Measurements from ENCODE around the gene MTHFSD.
A peak's percentile ranks its signal among the peaks of the same experiment; 100 is the strongest.

MTHFSD gene

DNA sequence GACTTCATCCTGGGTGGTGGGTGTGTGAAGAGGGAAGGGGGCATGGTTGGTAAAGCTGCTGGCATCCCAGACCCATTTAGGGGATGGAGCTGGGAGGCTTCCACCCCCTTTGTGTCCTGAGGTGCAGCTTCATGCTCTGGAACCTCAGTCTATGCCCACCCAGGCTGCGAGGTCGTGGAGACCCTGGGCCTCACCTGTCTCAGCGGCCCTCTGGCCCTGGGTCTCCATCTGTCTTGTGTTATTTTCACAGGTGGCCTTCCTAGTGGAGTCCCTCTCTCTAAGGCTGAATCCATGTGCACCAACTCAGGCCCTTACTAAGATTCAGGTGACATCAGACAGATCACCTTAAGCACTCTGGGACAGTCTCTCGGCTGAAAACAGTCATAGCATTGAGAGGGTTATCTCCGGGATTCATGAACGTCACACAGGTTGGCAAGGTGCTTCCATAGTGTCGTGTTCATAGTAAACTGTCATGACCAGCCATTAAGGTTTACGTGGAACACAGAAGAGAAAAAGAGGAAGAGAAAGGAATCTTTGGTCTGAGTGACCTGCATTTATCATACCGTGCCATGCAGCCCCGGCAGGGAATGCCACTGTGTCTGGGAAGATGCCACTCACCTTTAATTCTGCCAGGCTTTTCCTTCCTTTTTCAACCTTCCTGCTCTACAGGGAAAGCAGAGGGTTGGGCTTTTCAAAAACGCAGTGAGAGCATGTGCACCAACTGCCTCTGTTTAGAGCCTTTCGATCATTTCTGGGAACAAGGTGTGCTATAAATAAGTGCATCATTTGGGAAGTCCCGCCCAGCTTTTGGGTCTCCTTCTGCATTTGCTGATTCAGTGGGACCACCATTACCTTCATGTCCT lies 18.8 kb upstream of the MTHFSD start:
- H3K4me3 ChIP-seq (ENCODE audit: control insufficient read depth, low read depth, low read length), result no peak overlapping the region
- DNase-seq (ENCODE audit: low read depth), result no peak
- TF ChIP-seq, protein P1, sequence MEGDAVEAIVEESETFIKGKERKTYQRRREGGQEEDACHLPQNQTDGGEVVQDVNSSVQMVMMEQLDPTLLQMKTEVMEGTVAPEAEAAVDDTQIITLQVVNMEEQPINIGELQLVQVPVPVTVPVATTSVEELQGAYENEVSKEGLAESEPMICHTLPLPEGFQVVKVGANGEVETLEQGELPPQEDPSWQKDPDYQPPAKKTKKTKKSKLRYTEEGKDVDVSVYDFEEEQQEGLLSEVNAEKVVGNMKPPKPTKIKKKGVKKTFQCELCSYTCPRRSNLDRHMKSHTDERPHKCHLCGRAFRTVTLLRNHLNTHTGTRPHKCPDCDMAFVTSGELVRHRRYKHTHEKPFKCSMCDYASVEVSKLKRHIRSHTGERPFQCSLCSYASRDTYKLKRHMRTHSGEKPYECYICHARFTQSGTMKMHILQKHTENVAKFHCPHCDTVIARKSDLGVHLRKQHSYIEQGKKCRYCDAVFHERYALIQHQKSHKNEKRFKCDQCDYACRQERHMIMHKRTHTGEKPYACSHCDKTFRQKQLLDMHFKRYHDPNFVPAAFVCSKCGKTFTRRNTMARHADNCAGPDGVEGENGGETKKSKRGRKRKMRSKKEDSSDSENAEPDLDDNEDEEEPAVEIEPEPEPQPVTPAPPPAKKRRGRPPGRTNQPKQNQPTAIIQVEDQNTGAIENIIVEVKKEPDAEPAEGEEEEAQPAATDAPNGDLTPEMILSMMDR (conservative IDR thresholded peaks at IDR 0.05; ENCODE audit: control insufficient read depth, insufficient read depth, low read depth, low read length), result no peak

DNA sequence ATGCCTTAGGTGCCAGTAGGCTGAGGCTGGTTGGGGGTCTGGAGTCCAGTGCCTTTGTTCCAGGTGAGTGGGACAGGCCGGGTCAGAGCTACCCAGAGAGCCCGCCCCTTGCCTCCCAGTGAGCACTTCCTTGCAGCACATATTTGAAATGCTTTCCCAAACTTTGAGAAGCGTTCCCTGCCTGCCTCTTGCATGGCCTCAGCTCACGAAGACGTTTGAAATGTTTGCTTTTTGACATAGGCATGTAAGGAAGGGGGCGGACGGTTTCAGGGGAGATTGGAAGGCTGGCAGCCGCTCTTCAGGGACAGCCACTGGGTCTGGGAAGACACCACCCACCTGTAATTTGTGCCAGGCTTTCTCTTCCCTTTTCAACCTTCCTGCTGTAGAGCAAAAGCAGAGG lies 18.2 kb upstream of the MTHFSD start:
- H3K4me3 ChIP-seq (ENCODE audit: control insufficient read depth, low read depth, low read length), result no peak overlapping the region
- DNase-seq (ENCODE audit: low read depth), result no peak
- TF ChIP-seq, protein P1 (conservative IDR thresholded peaks at IDR 0.05; ENCODE audit: control insufficient read depth, insufficient read depth, low read depth, low read length), result no peak

DNA sequence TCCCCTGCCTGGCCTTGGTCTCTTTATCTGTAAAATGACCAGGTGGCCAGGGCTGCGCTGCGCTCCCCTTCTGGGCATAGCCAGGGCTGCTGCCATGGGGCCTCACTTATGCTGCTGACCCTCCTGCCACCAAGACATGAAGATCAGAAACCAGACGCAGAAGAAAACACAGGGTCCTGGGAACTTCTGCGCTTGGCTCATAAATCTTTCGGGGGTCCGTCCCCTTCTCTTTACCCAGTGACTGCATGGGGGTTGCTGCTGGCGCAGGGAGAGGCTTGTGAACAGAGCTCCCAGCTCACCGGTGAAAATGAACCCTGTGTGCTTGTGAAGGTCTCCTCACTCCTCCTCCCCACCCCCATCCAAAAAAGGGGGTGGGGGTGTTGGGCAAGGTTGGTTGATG lies 17.6 kb upstream of the MTHFSD start:
- TF ChIP-seq, protein P1 (conservative IDR thresholded peaks at IDR 0.05; ENCODE audit: control insufficient read depth, insufficient read depth, low read depth, low read length), result no peak
- DNase-seq (ENCODE audit: low read depth), result no peak
- no peak overlapping the region for H3K4me3 ChIP-seq (ENCODE audit: control insufficient read depth, low read depth, low read length)

DNA sequence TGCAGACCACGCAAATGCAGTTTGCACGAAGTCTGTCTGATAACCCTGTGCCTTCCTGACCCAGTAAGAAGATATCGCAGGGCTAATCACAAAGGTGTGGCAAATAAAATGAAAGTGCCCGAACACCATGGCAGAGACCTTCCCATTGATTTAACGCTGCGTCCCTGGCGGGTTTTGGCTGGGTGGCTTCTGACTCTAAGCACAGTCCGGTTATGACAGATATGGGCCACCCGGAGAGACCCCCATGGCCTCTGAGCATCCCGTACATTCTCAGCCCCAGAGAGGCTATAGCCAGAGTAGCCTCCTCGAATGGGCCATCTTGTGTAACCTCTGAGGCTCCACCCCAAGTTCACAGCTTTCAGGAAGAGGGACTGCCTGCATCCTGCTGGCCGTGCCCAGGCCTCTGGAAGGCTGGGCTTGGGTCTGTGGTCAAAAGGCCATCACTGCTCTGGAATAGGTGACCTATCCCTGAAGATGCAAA lies 17.0 kb upstream of the MTHFSD start:
- peak overlapping the region; percentile 87 for H3K4me3 ChIP-seq (ENCODE audit: control insufficient read depth, low read depth, low read length)
- TF ChIP-seq, protein P1 (conservative IDR thresholded peaks at IDR 0.05; ENCODE audit: control insufficient read depth, insufficient read depth, low read depth, low read length), result no peak
- DNase-seq (ENCODE audit: low read depth), result no peak

DNA sequence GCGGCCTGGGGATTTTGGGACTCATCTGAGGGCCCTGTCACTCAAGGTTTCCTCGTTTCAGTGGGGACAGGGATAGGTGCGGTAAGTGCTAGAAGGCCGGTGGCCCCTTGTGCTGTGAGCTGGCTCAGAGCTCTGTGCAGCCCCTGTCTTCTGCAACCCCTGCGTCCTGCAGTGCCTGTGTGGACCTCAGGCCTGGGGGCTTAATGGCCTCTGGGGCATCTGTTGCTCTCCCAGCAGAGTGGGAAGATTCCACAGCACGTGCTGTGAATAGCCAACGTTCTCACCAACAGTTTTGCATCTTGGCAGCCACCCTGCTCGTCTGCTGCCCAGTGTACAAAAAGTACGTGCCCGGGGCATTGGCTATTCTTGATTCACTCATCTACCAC lies 16.5 kb upstream of the MTHFSD start:
- DNase-seq (ENCODE audit: low read depth), result no peak
- peak overlapping the region; percentile 87 for H3K4me3 ChIP-seq (ENCODE audit: control insufficient read depth, low read depth, low read length)
- TF ChIP-seq, protein P1 (conservative IDR thresholded peaks at IDR 0.05; ENCODE audit: control insufficient read depth, insufficient read depth, low read depth, low read length), result no peak

DNA sequence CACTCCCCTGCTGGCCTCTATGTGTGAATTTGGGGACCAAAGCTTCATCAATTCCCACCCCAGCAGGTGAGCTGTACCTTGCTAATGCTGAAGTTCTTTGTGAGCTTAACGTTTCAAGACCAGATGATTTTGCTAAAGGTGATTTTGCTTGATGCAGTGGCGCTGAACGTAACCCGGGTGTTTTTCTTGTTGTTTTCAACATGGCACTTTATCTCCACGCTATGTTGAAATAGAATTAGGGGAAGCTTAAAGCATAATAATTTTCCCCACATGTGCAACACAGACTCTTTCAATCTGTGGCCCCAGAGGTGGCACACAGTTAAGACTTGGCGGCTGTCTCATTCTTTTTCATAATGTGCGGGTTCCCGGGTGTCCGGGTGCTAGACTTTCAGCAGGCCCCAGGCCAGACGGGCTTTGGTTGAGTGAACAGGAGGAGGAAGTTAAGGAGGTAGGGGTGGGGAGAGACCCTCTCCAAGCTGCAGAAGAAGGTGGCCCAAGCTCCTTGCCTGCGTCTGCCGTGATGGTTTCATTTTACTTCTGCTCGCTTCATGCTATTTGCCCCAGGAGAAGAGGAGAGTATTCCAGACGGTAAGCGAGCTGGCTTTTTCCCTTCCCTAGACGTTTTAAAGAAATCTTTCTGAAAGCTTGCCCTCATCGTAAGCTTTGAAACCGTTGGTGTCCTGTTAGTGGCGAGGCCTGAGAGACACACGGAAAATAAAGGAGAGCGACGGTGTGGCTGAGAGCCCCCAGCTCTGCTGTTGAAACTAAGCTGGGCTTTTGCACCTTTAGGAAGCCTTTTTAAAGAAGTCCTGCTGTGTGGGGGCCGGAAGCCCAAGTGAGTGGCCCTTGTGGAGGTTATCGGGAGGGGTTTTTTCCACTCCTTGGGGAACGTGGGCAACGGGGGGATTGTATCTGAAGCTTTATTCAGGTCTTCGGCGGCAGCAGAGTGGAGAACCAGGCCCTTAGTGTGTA lies 15.8 kb upstream of the MTHFSD start:
- DNase-seq (ENCODE audit: low read depth), result no peak
- TF ChIP-seq, protein P1 (conservative IDR thresholded peaks at IDR 0.05; ENCODE audit: control insufficient read depth, insufficient read depth, low read depth, low read length), result no peak
- H3K4me3 ChIP-seq (ENCODE audit: control insufficient read depth, low read depth, low read length), result peak overlapping the region; percentile 87

Measured in fibroblast of mammary gland (primary cell).